Globus pallidus (tissue), 1 donor: ENCODE measurements around the gene DNAJC5.
"Not testable (repeated sequence)": the region's sequence is repeated elsewhere in the genome, so short reads cannot be mapped to it uniquely, and the experiment has no call there.

ENCODE experiments used
- DNase-seq: peaks from one replicate; pipeline ENCODE4 v3.0.0-alpha.2; 2015; ENCODE audit warnings: low spot score

DNAJC5 gene, protein sequence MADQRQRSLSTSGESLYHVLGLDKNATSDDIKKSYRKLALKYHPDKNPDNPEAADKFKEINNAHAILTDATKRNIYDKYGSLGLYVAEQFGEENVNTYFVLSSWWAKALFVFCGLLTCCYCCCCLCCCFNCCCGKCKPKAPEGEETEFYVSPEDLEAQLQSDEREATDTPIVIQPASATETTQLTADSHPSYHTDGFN

DNA sequence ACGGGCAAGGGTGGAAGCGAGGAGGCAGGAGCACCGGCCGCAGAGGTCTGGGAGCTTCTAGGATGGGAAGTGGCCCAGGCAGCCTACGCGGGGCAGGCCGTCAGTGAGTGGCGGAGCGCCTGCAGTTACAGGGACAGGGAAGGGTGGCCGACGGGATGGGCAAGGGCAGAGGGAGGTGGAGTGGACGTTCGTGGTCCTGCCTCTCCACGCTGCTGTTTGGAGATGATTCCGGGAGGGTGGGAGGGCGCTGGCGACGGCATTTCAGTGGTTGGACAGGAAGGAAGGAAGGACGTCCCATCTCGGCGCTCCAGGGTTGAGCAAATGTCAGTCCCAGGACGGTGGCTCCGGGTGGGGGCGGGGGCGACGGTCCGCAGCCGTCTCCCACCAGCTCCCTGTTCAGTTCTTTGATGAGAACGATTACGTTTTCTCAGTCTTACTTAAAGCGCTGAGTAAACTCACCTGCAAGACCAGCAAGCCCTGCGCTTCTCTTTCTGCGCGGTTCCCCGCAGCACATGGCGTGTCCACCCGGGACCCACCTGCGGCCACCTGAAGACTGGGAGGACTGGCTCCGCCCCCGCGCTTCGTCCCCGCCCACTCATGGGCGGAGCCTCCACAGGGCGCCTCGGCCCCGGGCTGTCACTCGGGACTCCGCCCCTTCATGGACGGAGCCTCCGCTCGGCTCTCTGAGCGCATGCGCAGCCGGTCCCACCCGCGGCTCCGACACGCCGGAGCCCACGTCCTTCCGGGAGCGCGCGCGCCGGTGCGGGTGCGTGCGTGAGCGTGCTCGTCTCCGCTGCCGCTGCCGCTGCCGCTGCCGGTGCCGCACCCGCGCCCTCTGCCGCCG lies at the start of gene DNAJC5:
Gene DNAJC5, plus strand, starts transcription at position 769 of the 844 bp plus-strand sequence. CDS start 33,220 bp downstream, outside the sequence.
- peak; percentile 97 for DNase-seq

DNA sequence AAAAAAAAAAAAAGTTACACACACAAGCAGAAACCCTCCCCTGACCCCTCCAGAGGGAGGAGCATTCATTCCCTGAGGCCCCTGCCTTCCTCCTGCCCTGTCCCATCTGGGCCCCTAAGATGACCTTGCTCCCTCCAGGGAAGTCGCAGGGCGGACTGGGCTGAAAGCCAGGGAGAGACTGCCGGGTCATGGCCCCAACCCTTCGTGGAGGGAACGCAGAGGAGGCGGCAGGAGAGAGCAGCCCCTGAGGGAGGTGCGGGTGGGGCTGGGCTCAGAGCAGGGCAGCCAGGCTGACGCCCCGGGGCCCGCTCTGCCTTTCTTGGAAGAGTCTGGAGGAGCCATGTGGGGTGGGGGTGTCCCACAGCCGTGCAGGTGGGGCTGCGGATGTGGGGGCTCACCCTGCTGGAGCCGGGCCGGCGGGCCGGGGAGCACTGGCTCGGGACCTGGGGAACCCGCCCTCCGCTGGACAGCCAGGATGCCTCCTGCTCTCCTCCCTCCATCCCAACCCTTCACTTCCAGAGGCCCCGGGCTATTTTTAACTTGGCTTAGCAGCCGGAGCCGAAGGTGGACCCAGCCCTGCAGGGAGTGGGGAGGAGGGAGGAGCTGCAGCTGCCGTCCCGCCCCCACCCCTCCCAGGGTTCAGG lies 48.7 kb upstream of the DNAJC5 start:
- DNase-seq: no peak

DNA sequence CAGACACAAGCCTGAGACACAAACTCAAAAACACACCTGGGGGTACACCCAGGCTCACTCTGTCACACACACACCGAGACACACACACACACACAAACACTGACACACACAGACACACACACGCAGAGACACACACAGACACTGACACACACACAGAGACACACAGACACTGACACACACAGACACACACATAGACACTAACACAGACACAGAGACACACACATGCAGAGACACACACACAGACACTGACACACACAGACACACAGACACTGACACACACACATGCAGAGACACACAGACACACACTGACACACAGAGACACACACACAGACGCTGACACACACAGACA lies 48.1 kb upstream of the DNAJC5 start:
- no peak for DNase-seq

DNA sequence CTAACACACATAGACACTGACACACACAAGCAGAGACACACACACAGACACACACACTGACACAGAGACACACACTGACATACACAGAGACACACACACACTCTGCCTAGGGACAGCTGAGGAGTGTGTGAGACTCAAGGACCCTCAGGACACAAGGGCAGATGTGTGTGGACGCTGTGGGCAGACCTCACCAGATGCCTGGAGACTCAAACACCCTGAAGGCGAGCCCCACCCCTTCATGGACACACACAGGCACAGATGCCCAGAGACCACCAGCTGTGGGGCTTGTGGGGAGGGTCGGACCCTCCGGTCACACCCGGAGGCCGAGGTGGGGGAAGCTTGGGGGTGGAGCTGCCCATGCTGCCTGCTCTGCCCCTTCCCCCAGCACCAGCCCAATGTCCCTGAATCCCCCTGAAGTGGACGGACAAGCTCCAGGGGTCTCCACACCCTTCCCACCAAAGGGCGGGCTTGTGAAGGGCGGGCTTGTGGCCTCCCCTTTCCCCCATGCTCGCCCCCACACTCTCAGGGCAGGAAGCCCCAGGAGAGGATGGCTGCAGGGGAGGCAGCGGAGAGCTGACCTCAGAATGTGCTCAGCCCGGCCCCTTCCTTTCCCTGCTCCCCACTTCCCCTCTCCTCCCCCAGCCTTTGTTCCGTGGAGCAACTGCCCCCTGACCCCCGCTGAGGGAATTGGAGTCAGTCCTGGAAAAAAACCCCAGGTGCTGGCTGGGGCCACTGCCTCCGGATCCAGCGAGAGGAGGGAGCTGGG lies 47.5 kb upstream of the DNAJC5 start:
- no peak for DNase-seq

DNA sequence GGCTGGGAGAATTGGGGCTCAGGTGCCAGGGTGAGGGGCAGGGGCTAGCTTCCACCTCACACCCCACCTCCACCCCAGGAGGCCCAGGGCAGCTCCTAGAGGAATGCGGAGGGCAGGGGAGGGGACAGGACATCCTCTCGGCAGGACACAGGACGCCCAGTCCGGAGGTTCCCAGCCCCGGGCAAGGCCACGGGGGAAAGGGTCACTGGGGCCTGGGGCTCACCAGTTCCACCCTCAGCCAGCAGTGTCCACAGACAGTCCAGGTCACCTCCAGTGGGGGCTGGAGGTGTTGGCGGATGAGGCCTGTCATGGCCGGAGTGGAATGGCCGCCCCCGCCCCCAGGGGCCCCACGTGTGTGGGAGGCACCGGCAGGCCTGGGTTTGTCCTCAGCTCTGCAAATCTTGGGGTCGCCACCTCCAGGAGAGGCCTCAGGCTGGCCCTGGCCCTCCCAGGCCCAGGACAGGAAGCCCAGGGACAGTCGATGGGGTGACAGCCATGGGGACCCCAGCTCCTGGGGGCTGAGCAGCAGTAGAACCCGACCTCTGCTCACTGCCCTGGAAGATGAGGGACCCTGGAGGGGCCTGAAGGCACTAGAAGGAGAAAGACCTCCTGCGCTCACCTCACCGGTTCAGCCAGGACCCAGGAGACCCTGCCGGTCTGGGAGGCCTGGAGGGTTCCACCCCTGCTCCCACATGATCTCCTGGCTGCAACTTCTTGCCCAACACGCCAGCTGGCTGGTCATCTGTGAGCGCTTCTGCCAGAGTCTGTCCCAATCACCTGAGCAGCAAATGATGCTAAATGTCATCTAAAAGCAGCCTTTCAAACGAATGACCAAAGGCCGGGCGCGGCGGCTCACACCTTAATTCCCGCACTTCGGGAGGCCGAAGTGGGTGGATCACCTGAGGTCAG lies 46.7 kb upstream of the DNAJC5 start:
- DNase-seq: no peak

DNA sequence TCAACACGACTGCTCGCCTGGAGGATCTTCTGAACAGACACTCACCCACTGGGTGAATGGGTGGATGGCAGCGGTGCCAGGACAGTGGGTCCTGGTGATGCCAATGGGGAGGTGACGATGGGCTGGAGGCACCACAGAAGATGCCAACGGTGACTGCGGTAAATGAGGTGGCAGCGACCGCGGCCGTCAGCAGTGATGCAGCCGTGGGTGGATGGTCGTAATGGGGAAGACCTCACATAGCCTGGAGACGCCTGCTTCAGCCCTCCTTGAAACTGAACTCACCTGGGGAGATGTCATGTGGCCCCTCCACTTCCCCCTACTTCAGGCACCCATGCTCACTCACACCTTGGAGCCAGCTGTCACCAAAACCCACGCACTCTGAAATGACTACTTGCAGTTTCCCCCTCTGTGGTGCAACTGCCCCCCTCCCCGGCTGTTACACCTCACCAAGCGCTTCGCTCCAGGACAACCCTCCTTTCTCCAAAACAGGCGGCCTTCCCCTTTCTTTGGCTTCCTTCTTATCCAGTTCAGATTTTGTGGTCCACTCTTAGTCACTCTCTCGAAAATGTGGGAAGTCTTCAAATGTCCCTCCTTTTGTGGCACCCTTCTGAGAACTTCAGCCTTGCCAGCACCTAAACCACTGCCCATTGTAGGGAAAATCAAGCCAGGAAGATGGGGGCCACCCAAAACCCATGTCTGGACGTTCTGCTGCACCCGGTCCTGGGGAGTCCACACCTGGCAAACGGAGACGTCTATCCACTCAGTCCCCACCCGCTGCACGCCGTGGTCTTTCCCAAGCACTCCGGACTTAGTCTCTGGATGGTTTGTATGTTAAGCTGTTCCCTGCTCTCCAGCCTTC lies 44.0 kb upstream of the DNAJC5 start:
- DNase-seq: no peak

DNA sequence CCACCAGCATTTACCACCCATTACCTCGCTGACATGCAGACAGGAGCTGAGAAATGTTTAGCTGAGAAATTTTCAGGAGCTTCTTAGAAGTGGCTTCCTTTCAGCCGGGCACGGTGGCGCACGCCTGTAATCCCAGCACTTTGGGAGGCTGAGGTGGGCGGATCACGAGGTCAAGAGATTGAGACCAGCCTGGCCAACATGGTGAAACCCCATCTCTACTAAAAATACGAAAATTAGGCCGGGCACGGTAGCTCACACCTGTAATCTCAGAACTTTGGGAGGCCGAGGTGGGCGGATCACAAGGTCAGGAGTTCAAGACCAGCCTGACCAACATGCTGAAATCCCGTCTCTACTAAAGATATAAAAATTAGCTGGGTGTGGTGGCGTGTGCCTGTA lies 43.4 kb upstream of the DNAJC5 start:
- not testable (repeated sequence) for DNase-seq

DNA sequence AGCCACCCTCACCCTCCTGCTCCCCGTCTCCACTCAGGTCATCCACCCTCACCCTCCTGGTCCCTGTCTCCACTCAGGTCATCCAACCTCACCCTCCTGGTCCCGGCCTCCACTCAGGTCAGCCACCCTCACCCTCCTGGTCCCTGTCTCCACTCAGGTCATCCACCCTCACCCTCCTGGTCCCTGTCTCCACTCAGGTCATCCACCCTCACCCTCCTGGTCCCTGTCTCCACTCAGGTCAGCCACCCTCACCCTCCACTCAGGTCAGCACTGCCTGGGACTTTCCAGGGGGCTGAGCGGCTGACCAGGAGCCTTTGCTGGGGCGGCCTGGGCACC lies 41.2 kb upstream of the DNAJC5 start:
- DNase-seq: not testable (repeated sequence)

DNA sequence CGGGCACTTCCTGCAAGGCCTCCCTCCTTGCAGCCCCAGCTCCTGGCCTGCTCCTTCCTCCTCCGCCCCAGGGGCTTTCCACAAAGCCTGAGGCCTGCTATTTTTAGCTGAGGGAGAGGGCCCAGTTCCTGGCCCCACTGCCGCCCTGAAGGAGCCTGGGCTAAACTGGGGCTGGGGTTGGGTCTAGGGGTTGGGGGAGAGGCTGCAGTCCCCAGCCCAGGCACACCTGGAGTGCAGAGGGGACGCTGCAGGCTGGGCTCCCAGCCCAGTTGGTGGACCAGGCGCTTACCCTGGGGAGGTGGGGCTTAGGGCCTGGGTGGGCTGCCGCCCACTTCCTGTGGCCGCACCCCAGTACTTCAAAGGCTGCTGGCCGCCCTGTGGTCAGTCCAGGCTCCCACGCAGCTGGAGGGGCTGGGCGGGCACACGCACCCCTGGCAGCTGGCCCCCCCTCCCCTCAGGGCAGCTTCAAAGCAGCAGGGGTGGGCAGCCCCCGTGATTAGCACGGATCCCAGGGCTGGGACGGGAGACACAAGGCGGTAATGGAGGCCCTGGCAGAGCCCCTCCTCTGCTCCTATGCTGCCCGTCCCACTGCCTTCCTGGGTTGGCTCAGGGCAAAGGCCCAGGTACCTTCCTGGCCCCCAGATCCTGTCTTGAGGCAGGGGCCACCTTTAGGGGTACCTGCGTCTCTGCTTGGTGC lies 40.7 kb upstream of the DNAJC5 start:
- no peak for DNase-seq

DNA sequence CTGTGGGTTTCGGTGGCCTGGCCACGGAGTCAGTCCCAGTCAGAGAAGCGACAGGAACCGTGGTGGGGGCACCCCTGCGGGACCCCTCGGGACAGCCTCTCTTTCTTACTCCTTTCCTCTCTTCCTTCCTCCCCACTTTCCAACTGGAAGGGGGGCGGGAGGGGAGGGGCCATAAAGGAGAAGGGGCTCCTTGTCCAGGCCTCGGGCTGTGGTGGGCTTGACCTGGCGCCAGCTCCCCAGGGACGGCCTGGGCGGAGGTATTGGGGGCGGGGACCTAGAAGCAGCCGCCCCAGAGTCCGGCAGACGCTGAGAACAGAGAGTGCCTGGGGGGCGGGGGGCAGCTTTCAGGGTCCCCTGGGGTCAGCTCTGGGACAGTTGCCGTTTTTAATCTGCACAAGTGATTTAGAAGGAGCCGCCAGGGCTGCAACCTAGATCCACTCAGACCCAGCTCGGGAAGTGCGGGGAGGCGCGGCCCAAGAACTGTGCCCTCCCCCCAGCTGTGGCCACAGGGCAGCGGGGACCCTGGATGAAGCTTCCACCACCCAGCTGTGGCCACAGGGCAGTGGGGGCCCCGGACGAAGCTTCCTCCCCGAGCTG lies 40.1 kb upstream of the DNAJC5 start:
- DNase-seq: no peak

DNA sequence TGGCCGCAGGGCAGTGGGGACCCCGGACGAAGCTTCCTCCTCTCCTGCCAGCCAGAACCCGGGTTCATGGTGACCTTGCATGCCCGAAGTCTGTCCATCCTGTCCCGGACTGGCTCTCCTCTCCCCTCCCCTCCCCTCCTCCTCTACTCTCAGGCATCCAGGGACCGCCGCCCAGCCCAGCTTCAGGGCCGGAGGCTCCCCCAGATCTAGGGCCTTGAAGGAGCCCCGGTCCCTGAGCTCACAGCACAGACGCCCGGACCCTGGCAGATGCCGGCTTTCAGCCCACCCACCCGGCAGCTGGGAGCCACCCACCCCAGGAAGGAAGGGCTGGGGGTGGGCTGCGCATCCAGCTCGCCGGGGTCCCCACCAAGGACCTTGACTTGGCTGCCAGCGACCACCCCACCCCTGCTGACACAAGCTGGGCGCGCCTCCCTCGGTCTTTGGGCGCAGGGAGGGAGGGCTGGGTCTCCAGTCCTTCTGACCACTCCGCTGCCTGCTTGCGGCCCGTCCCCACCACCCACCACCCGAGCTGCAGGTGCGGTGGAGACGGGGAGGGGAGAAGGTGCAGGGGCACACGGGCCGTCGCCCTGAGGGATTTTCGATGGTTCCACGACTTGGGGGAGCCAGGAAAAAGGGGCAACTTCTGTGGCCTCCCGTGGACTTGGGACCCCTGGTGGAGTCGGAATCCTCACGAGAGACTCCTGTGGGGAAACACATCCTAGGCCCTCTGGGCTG lies 39.4 kb upstream of the DNAJC5 start:
- DNase-seq: no peak

DNA sequence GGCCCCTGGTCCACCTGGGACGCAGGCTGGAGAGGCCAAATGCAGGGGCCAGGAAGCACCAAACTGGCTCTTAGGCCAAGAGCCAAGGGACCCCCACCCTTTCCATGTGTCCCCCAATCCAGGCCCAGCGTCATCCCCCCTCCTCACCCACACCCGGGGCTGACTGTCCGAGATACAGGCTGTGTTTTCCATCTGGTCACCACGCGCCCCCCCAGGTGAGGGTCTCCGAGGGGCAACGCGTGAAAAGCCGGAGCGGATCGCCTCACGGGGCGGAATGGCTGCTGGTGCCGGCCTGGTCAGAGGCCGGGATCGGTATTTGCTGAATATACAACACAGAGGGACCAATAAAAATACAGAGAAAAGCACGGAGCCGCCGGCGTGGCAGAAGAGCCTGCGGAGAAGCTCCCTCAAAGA lies 38.8 kb upstream of the DNAJC5 start:
- DNase-seq: no peak

DNA sequence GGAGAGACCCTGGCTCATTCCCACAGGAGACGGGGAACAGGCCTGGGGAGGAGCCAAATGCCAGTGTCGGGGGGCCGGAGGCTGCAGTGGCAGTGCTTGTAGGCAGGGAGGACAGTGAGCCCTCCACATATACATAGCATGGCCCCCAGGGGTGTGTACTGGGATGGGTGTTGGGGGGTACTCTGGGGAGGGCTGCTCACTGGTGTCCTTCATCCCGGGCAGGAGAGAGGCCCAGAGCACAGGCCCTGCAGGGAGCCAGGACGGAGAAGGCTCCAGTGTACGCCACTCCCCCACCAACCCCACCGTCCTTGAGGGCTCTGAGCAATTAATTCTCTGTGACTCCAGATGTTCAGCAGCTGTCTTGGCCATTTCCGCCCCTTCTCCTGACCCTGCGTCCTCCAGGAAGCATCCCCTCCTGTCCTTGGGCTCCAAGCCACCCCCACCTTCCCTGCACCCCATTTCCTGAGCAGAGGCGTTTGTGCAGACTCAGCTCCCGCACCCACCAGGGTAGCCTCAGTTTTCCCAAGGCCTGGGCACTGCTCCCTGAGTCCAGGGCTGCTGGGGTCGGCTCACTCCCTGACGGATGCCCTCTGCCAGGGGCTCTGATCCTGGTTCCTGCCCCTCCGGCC lies 37.0 kb upstream of the DNAJC5 start:
- no peak for DNase-seq

DNA sequence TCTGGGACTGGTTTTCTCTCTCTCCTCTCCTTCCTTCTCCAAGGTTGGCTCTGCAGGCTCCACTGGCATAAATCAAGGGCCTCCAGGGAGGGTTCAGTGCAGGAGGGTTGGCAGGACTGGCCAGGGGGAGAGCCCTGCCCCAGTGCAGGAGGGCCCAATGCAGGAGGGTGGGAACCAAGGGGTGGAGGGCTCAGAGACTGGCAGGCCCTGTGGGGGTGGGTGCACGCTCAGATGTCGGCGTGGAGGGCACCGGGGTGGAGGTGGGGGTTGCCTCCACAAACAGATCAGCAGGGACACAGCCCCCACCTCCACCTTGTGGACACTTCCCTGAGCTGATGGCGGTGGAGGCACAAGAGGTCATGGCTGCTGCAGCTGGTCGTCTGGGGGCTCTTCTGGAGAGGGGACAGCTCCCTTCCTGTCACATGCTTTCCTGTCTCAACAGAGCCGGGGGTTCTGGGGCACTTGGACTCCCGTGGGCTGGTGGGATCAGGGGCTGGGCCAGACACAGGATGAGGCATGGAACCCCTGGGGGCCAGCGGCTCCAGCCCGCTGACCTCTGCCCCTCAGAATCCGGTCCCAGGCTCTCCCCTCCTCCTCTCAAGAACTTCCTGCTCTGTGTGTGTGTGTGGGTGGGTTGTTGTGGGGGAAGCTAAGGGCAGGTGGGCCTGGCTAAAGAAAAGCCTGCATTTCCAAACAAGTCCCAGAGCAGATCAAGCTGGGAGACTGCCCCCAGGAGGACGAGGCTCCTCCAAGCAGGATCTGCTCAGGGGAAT lies 36.3 kb upstream of the DNAJC5 start:
- no peak for DNase-seq

DNA sequence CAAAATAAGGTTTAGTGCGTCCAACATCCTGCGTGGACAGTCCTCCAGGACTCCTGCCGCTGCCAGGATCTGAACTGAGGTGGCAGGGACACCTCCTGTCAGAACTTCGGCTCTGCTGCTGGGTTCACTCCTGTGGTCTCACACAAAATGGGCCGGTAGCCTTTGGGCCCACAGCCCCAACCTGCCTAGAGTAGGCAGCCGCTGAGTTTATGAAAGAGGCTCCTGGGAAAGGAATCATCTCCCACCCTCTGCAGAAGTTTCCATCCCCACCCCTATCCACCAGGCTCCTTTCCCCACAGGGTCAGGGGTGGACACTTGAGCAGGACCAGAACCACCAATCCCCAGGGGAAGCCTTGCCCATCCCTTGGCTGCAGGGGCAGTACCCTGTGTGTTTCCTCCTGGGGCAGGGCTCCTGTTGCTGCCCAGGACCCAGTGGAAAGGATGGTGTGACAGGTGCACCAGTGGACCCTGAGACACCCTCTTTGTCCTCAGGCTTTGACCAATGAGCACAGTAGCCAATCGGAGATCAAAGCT lies 35.7 kb upstream of the DNAJC5 start:
- no peak for DNase-seq

DNA sequence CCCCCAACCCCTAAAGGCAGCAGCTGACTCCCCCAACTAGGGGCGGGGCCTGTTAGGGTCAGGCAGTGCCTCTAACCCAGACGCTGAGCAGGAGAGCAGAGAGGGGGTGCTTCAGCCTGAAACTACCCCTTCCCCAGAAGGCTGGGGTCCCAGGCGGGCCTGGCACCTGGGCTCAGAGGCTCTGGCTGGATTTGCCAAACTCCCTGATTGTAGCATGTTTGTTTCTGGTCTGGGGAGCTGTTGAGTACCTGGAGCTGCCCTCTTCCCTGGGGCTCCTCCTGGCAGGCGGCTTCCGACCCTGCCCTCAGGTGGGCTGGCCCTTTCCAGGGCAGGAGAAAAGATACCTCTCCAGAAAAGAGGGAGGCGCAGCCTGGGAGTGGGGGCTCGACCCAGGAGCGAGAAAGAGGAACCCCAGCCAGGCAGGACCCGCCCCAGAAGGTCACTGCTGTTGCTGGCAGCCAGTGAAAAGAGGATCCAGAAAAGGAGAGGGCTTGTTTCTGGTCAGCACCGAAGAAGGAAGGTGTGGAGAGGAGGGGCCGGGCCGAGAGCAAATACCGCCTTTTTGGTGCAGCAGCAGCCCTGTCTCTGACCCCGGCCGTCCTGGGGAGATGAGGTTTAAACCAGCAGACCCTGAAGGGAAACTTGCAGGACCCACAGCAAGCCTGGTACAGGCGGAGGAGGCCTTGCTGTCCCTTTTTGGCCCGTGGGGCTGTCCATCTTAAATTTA lies 34.4 kb upstream of the DNAJC5 start:
- no peak for DNase-seq
